HCT116 (cell line): Measurements from ENCODE around the gene GRHPR. TPM values are rescaled to one million over a fixed set of nuclear protein-coding genes. Genes with fewer than 3 reads are reported as not detected.

ENCODE experiments used
- ATAC-seq: fragments of 200-7000 bp; cut with Tn5 transposase; 2 replicates; pipeline ENCODE4 v1.9.1; 2020; ENCODE audit warnings: mild to moderate bottlenecking, moderate library complexity
- BruUV-seq: library from RNA; stranded (reverse); fragments of 400-500 nt; replicated peaks from 2 replicates; lab custom pipeline; 2021; lab: Mats Ljungman, UMichigan
- CTCF ChIA-PET: fragments of 300-600 bp; sonication (Branson Sonifier 250); formaldehyde crosslinking; loops from one replicate; lab custom pipeline; 2021; ENCODE audit warnings: antibody characterized with exemption; lab: Charles Lee
- POLR2A ChIA-PET: fragments of 300-600, 350-600 bp; sonication (Branson Sonifier 250); formaldehyde crosslinking; loops from one replicate; lab custom pipeline; 2021; ENCODE audit warnings: antibody characterized with exemption; lab: Charles Lee
- RAD21 ChIA-PET, 2 experiments: fragments of 300-600 bp; sonication (Branson Sonifier 250); formaldehyde crosslinking; loops; one replicate each; lab custom pipeline; 2023; ENCODE audit warnings: low total read pairs in 2 of 2; ENCODE audit not compliant: uncharacterized antibody in 2 of 2, unreplicated experiment in 2 of 2, low non-redundant PET in 1 of 2; lab: Charles Lee
- DNase-seq: peaks from one replicate; pipeline ENCODE4 v3.0.0-alpha.2; 2010; ENCODE audit warnings: low read depth, low spot score
- H2AFZ ChIP-seq: fragments of 200-600 bp; shearing (Covaris generic), sonication (generic); 2 replicates; pipeline ENCODE4 v1.6.1; 2017; ENCODE audit warnings: low read depth, mixed run types, mixed read lengths, antibody characterized with exemption, low read length; ENCODE audit not compliant: poor library complexity, severe bottlenecking
- H3K27ac ChIP-seq: 2 replicates; pipeline ENCODE4 v1.5.1; 2012; ENCODE audit warnings: low read depth, low read length
- H3K27me3 ChIP-seq: fragments of 200-600 bp; sonication (generic); 2 replicates; pipeline ENCODE4 v1.6.1; 2016; ENCODE audit warnings: mixed run types, low read length, mixed read lengths; ENCODE audit not compliant: insufficient read depth
- H3K36me3 ChIP-seq, 2 experiments: fragments of 200-500 bp in 1 of 2; fragments of 200-600 bp in 1 of 2; sonication (Bioruptor generic) in 1 of 2; sonication (generic) in 1 of 2; 2 replicates each; pipeline versions ENCODE4 v1.5.1 to v1.6.1; 2014 to 2016; ENCODE audit warnings: low read length in 2 of 2, inconsistent platforms in 1 of 2, mixed read lengths in 1 of 2, mixed run types in 1 of 2; ENCODE audit not compliant: insufficient read depth in 2 of 2, control insufficient read depth in 1 of 2
- H3K4me1 ChIP-seq, 2 experiments: fragments of 200-600 bp in 1 of 2; sonication (generic) in 1 of 2; 2 replicates each; pipeline versions ENCODE4 v1.5.1 to v1.6.1; 2012 to 2017; ENCODE audit warnings: low read length in 2 of 2, inconsistent platforms in 1 of 2, mild to moderate bottlenecking in 1 of 2, mixed read lengths in 1 of 2, mixed run types in 1 of 2, moderate library complexity in 1 of 2; ENCODE audit not compliant: insufficient read depth in 2 of 2, control insufficient read depth in 1 of 2
- H3K4me2 ChIP-seq: fragments of 200-600 bp; sonication (generic); 2 replicates; pipeline ENCODE4 v1.6.1; 2017; ENCODE audit warnings: mixed run types, low read length, mixed read lengths
- H3K4me3 ChIP-seq, 2 experiments: fragments of 200-600 bp in 1 of 2; sonication (generic) in 1 of 2; replicated peaks in 1 of 2; 2 replicates each; pipeline ENCODE4 v1.5.1; 2011 to 2016; ENCODE audit warnings: low read length in 2 of 2, control low read depth in 1 of 2, low read depth in 1 of 2, mild to moderate bottlenecking in 1 of 2, mixed read lengths in 1 of 2, mixed run types in 1 of 2
- H3K79me2 ChIP-seq: fragments of 200-600 bp; sonication (generic); 2 replicates; pipeline ENCODE4 v1.6.1; 2017; ENCODE audit warnings: mild to moderate bottlenecking, mixed run types, low read length, moderate library complexity, mixed read lengths; ENCODE audit not compliant: insufficient read depth
- H3K9ac ChIP-seq: fragments of 200-600 bp; sonication (generic); 2 replicates; pipeline ENCODE4 v1.6.1; 2016; ENCODE audit warnings: low read length, mixed read lengths
- H3K9me2 ChIP-seq: fragments of 200-600 bp; sonication (generic), shearing (Covaris generic); 2 replicates; pipeline ENCODE4 v1.6.1; 2017; ENCODE audit warnings: mixed run types, mild to moderate bottlenecking, moderate library complexity; ENCODE audit not compliant: insufficient read depth
- H3K9me3 ChIP-seq, 2 experiments: fragments of 200-500 bp in 1 of 2; fragments of 200-600 bp in 1 of 2; sonication (Bioruptor generic) in 1 of 2; sonication (generic) in 1 of 2; 2 replicates each; pipeline ENCODE4 v1.6.1; 2014 to 2017; ENCODE audit warnings: low read length in 2 of 2, mixed read lengths in 2 of 2, inconsistent platforms in 1 of 2, low read depth in 1 of 2, mild to moderate bottlenecking in 1 of 2, mixed run types in 1 of 2, moderate library complexity in 1 of 2; ENCODE audit not compliant: control insufficient read depth in 1 of 2, insufficient read depth in 1 of 2
- H4K20me1 ChIP-seq: fragments of 200-600 bp; sonication (generic), shearing (Covaris generic); 2 replicates; pipeline ENCODE4 v1.6.1; 2017; ENCODE audit warnings: mixed run types, mild to moderate bottlenecking, moderate library complexity; ENCODE audit not compliant: insufficient read depth
- CEBPB ChIP-seq: IDR thresholded peaks from 2 replicates; pipeline ENCODE4 v1.6.1; 2012; ENCODE audit warnings: low read depth
- CTCF ChIP-seq, 3 experiments: fragments of 200-600 bp in 1 of 3; sonication (generic) in 1 of 3; IDR thresholded peaks in 2 of 3; conservative IDR thresholded peaks in 1 of 3; 2 replicates each; pipeline ENCODE4 v1.5.1; 2012 to 2017; ENCODE audit warnings: low read depth in 2 of 3, low read length in 2 of 3, antibody characterized with exemption in 1 of 3, borderline replicate concordance in 1 of 3, control low read depth in 1 of 3, mild to moderate bottlenecking in 1 of 3, mixed read lengths in 1 of 3, mixed run types in 1 of 3, moderate library complexity in 1 of 3; ENCODE audit not compliant: insufficient read depth in 1 of 3
- ELF1 ChIP-seq: IDR thresholded peaks from 2 replicates; pipeline ENCODE4 v1.6.1; 2012; ENCODE audit warnings: low read depth, borderline replicate concordance
- EZH2phosphoT487 ChIP-seq: fragments of 200-600 bp; IDR thresholded peaks from 2 replicates; pipeline ENCODE4 v1.6.1; 2018; ENCODE audit warnings: antibody characterized with exemption, borderline replicate concordance
- MAX ChIP-seq: IDR thresholded peaks from 2 replicates; pipeline ENCODE4 v1.6.1; 2012
- POLR2AphosphoS5 ChIP-seq: IDR thresholded peaks from 2 replicates; pipeline ENCODE4 v1.6.1; 2011; ENCODE audit warnings: mild to moderate bottlenecking, low read depth, low read length, moderate library complexity
- SRF ChIP-seq: IDR thresholded peaks from 2 replicates; pipeline ENCODE4 v1.6.1; 2012; ENCODE audit warnings: low read depth
- intact Hi-C: fragments of 100-400 bp; cut with micrococcal nuclease; formaldehyde crosslinking; loops from 2 replicates; pipeline ENCODE4 v1.10.0; 2022
- total RNA-seq: library from RNA; stranded (reverse); gene quantifications from one replicate; pipeline ENCODE4 v1.2.1, GENCODE V29; 2021; ENCODE audit not compliant: unreplicated experiment

Gene GRHPR
- total RNA-seq, 1 experiment from 2014 or later: 106 TPM

GRCh38 chr9:37449862-37450632 is 27.6 kb downstream of the GRHPR start (continued):
- no peak for TF ChIP-seq CTCF (IDR thresholded peaks at IDR 0.05 in 2 of 3, conservative IDR thresholded peaks at IDR 0.05 in 1 of 3; ENCODE audit: borderline replicate concordance in 1 of 3, insufficient read depth in 1 of 3, low read depth in 2 of 3, low read length in 2 of 3)
- no peak for TF ChIP-seq ELF1
- TF ChIP-seq SRF: no peak
- no peak for TF ChIP-seq EZH2phosphoT487
- no peak for TF ChIP-seq POLR2AphosphoS5
- TF ChIP-seq MAX: no peak
- TF ChIP-seq CEBPB: no peak

- H3K36me3 ChIP-seq: peaks cover 0 to 20% of the 10 kb centered on the region in 2 experiments; a peak in 2 of 4 replicates
- ChIA-PET POLR2A (no interaction called here), RAD21 (no interaction called here), CTCF (no interaction called here)
- intact Hi-C loops: no loop called here
- H3K4me2 ChIP-seq: no peak overlapping the region
- H3K4me3 ChIP-seq: no peak overlapping the region
- no peak overlapping the region for H3K9ac ChIP-seq
- H3K79me2 ChIP-seq: peaks cover 100% of the 10 kb centered on the region
- peaks cover 35% of the 10 kb centered on the region for H4K20me1 ChIP-seq
- H3K9me3 ChIP-seq: no peaks in the 10 kb centered on the region
- DNase-seq: no peak
- peaks cover 11 to 31% of the 10 kb centered on the region in 2 experiments for H3K4me1 ChIP-seq
- BruUV-seq: no TSS peak
- no peak for TF ChIP-seq CEBPB
- TF ChIP-seq, all 23 proteins: peak for 0
- H2AFZ ChIP-seq: no peak overlapping the region
- no peaks in the 10 kb centered on the region for H3K9me2 ChIP-seq
- no peak for ATAC-seq
- no peaks in the 10 kb centered on the region for H3K27me3 ChIP-seq
- no peak overlapping the region for H3K27ac ChIP-seq
These were observed 29.1 kb downstream of the GRHPR start for GRCh38 chr9:37451628-37452027.
